K562 (cell line): Measurements from ENCODE around the gene STPG2. TPM values are rescaled to one million over a fixed set of nuclear protein-coding genes. Genes with fewer than 3 reads are reported as not detected.

Experiments
- ATAC-seq: fragments of 200-7000 bp; cut with Tn5 transposase; 3 replicates; pipeline ENCODE4 v1.9.1; 2020; ENCODE audit warnings: moderate library complexity
- BruUV-seq: library from RNA; stranded (reverse); fragments of 400-500 nt; replicated peaks from 2 replicates; lab custom pipeline; 2021; lab: Mats Ljungman, UMichigan
- CTCF ChIA-PET: fragments of 300-600 bp; formaldehyde crosslinking; extraction: SDS; loops from one replicate; lab custom pipeline; 2021; ENCODE audit warnings: low intra/inter-chr PET ratio; lab: Yijun Ruan, JAX
- POLR2A ChIA-PET: fragments of 300-600, 350-650 bp; sonication (Branson Sonifier 250); formaldehyde crosslinking; extraction: SDS; loops from one replicate; lab custom pipeline; 2021; ENCODE audit warnings: antibody characterized with exemption, inconsistent platforms; lab: Yijun Ruan, JAX
- DNase-seq, 4 experiments: peaks; one replicate each; pipeline versions ENCODE4 v3.0.0 to v3.0.0-alpha.2; 2011 to 2018; ENCODE audit warnings: low spot score in 3 of 4, mixed read lengths in 3 of 4; ENCODE audit errors: extremely low read depth in 1 of 4
- FAIRE-seq: peaks from 2 replicates; lab custom pipeline; 2011; peaks lifted over from hg19 to GRCh38; lab: Jason Lieb, UNC
- H2AFZ ChIP-seq: 2 replicates; pipeline ENCODE4 v1.6.0; 2011; ENCODE audit warnings: low read depth, low read length, control low read depth, inconsistent platforms
- H3K27ac ChIP-seq: fragments of 200-600 bp; 3 replicates; pipeline ENCODE4 v1.8.0; 2011; ENCODE audit warnings: low read depth, mild to moderate bottlenecking, control low read depth, inconsistent platforms, low read length, moderate library complexity, mixed read lengths; ENCODE audit errors: extremely low read depth
- H3K27me3 ChIP-seq, 2 experiments: fragments of 300-600 bp in 1 of 2; 2 replicates in 1 of 2; 3 replicates in 1 of 2; pipeline versions ENCODE4 v1.6.0 to v1.8.0; 2011; ENCODE audit warnings: inconsistent platforms in 2 of 2, low read length in 2 of 2, mild to moderate bottlenecking in 1 of 2, mixed read lengths in 1 of 2, moderate library complexity in 1 of 2; ENCODE audit not compliant: control insufficient read depth in 2 of 2, insufficient read depth in 2 of 2
- H3K36me3 ChIP-seq: fragments of 300-600 bp; 3 replicates; pipeline ENCODE4 v1.8.0; 2011; ENCODE audit warnings: mild to moderate bottlenecking, low read length, inconsistent platforms; ENCODE audit not compliant: control insufficient read depth, insufficient read depth
- H3K4me1 ChIP-seq, 2 experiments: fragments of 200-600 bp in 1 of 2; replicated peaks in 1 of 2; 2 replicates in 1 of 2; 3 replicates in 1 of 2; pipeline versions ENCODE4 v1.5.1 to v1.8.0; 2011; ENCODE audit warnings: inconsistent platforms in 2 of 2, low read length in 2 of 2, mild to moderate bottlenecking in 1 of 2, mixed read lengths in 1 of 2, moderate library complexity in 1 of 2; ENCODE audit not compliant: control insufficient read depth in 2 of 2, insufficient read depth in 2 of 2
- H3K4me2 ChIP-seq: 2 replicates; pipeline ENCODE4 v1.6.1; 2011; ENCODE audit warnings: low read length, control low read depth, inconsistent platforms, mixed read lengths; ENCODE audit not compliant: insufficient read depth
- H3K4me3 ChIP-seq: fragments of 200-600 bp; sonication (generic), shearing (Covaris generic); 2 replicates; pipeline ENCODE4 v1.5.1; 2016; ENCODE audit warnings: control low read depth, inconsistent platforms
- H3K79me2 ChIP-seq: fragments of 200-600 bp; 3 replicates; pipeline ENCODE4 v1.8.0; 2011; ENCODE audit warnings: low read length, inconsistent platforms; ENCODE audit not compliant: control insufficient read depth, insufficient read depth
- H3K9ac ChIP-seq, 2 experiments: 2 replicates each; pipeline versions ENCODE4 v1.6.0 to v1.6.1; 2011; ENCODE audit warnings: low read depth in 2 of 2, low read length in 2 of 2, control low read depth in 1 of 2, inconsistent platforms in 1 of 2, mild to moderate bottlenecking in 1 of 2, mixed read lengths in 1 of 2; ENCODE audit not compliant: insufficient read depth in 1 of 2
- H3K9me1 ChIP-seq: one replicate; pipeline ENCODE4 v1.6.0; 2011; ENCODE audit warnings: inconsistent platforms, mild to moderate bottlenecking, low read length, moderate library complexity; ENCODE audit not compliant: control insufficient read depth, insufficient read depth
- H3K9me3 ChIP-seq: replicated peaks from 2 replicates; pipeline ENCODE4 v1.5.1; 2011; ENCODE audit warnings: low read depth, low read length, inconsistent platforms; ENCODE audit not compliant: control insufficient read depth, insufficient read depth
- H4K20me1 ChIP-seq: replicated peaks from 2 replicates; pipeline ENCODE4 v1.6.1; 2011; ENCODE audit warnings: low read length, inconsistent platforms, mixed read lengths; ENCODE audit not compliant: control insufficient read depth, insufficient read depth
- BRCA1 ChIP-seq, 2 experiments: fragments of 450-650 bp in 1 of 2; sonication (generic) in 1 of 2; formaldehyde crosslinking in 1 of 2; IDR thresholded peaks; 2 replicates each; pipeline versions ENCODE4 v1.5.0 to v1.6.1; 2017 to 2020; ENCODE audit warnings: mild to moderate bottlenecking in 1 of 2, missing genetic modification reagents in 1 of 2
- EGR1 ChIP-seq: fragments of 450-650 bp; conservative IDR thresholded peaks from 2 replicates; pipeline ENCODE4 v1.6.1; 2017; ENCODE audit warnings: mild to moderate bottlenecking
- GTF3C2 ChIP-seq: IDR thresholded peaks from 3 replicates; pipeline ENCODE4 v1.6.1; 2011; ENCODE audit warnings: borderline replicate concordance, mild to moderate bottlenecking, moderate library complexity; ENCODE audit not compliant: insufficient read length; ENCODE audit errors: extremely low read depth
- JUND ChIP-seq, 2 experiments: IDR thresholded peaks; 2 replicates in 1 of 2; 3 replicates in 1 of 2; pipeline ENCODE4 v1.6.1; 2011; ENCODE audit warnings: borderline replicate concordance in 2 of 2, low read depth in 2 of 2, low read length in 2 of 2, improper control_type of control experiment in 1 of 2, missing biosample characterization in 1 of 2, missing genetic modification characterization in 1 of 2, missing genetic modification reagents in 1 of 2
- SRSF1 ChIP-seq: fragments of 200-400 bp; formaldehyde crosslinking; IDR thresholded peaks from 2 replicates; pipeline ENCODE4 v1.6.1; 2017; ENCODE audit warnings: mild to moderate bottlenecking, low read depth, low read length, moderate library complexity
- SRSF3 ChIP-seq: fragments of 200-400 bp; formaldehyde crosslinking; IDR thresholded peaks from 2 replicates; pipeline ENCODE4 v1.6.1; 2016; ENCODE audit warnings: mild to moderate bottlenecking, low read length, moderate library complexity; ENCODE audit not compliant: insufficient read depth
- TAL1 ChIP-seq: fragments of 450-650 bp; IDR thresholded peaks from 2 replicates; pipeline ENCODE4 v1.6.1; 2016; ENCODE audit warnings: mild to moderate bottlenecking
- VEZF1 ChIP-seq: fragments of 200-800 bp; sonication (Bioruptor generic); IDR thresholded peaks from 2 replicates; pipeline ENCODE4 v1.6.1; 2017; ENCODE audit warnings: missing genetic modification characterization, missing compliant biosample characterization
- ZBTB43 ChIP-seq: sonication (generic); formaldehyde crosslinking; IDR thresholded peaks from 2 replicates; pipeline ENCODE4 v1.8.0; 2023; ENCODE audit warnings: mild to moderate bottlenecking, missing genetic modification reagents
- ZNF431 ChIP-seq: sonication (generic); formaldehyde crosslinking; IDR thresholded peaks from 2 replicates; pipeline ENCODE4 v1.8.0; 2022; ENCODE audit warnings: mild to moderate bottlenecking, missing genetic modification reagents
- ZNF584 ChIP-seq: fragments of 200-800 bp; sonication (Bioruptor generic); IDR thresholded peaks from 2 replicates; pipeline ENCODE4 v1.6.1; 2016; ENCODE audit warnings: low read depth, mild to moderate bottlenecking, missing genetic modification characterization, missing compliant biosample characterization
- ZNF76 ChIP-seq: fragments of 250-450 bp; sonication (Bioruptor Pico); IDR thresholded peaks from 2 replicates; pipeline ENCODE4 v1.4.0; 2020; ENCODE audit warnings: mild to moderate bottlenecking, moderate library complexity, borderline replicate concordance
- WGBS: fragments of 100-300 bp; shearing (Covaris generic); methylation state at CpG from one replicate; pipeline ENCODE4 v1.1.6; 2016; ENCODE audit warnings: low coverage, mixed read lengths; ENCODE audit not compliant: insufficient coverage; ENCODE audit errors: missing lambda C conversion rate; 5-methylcytosine and 5-hydroxymethylcytosine counted together
- in situ Hi-C: fragments of 300-500 bp; cut with MboI; formaldehyde crosslinking; loops from 4 replicates; pipeline ENCODE4 v1.15.0; 2018; ENCODE audit warnings: inconsistent platforms, mixed read lengths
- intact Hi-C: fragments of 100-400 bp; cut with micrococcal nuclease; formaldehyde crosslinking; loops from 2 replicates; pipeline ENCODE4 v1.14.2; 2022
- polyA plus RNA-seq, 8 experiments: library from polyadenylated mRNA; depleted of rRNA in 4 of 8; stranded (reverse) in 5 of 8; unstranded in 3 of 8; fragments of >200 nt; fragmentation: Nextera tagmentation in 2 of 8; fragmentation: Illumina TruSeq in 1 of 8; extraction: Ambion mirVana in 2 of 8; extraction: Trizol in 1 of 8; gene quantifications; 2 replicates each; pipeline versions ENCODE4 v1.2.1 to v1.2.3, GENCODE V29; 2011 to 2014; ENCODE audit warnings: inconsistent platforms in 1 of 8, missing spikeins in 1 of 8
- total RNA-seq, 7 experiments: library from RNA; depleted of rRNA in 6 of 7; stranded (reverse); fragments of >200 nt in 6 of 7; fragmentation: Illumina TruSeq in 2 of 7; extraction: Trizol in 2 of 7; gene quantifications; 2 replicates each; pipeline versions ENCODE4 v1.2.1 to v1.2.3, GENCODE V29; 2011 to 2021; ENCODE audit warnings: low replicate concordance in 1 of 7

Gene STPG2
- total and polyA plus RNA-seq, 9 of the 15 experiments (the other 6 are each of a cell fraction or from before 2014, with no cell fraction given) = not detected

GRCh38 chr4:97720869-97721432 is 422.3 kb downstream of the STPG2 start:
- Histone ChIP-seq H3K4me1 (no peaks in the 10 kb centered on the region), H3K79me2 (no peaks in the 10 kb centered on the region), H3K36me3 (no peaks in the 10 kb centered on the region), H2AFZ (no peak overlapping the region), H3K9ac (no peak overlapping the region), H4K20me1 (no peaks in the 10 kb centered on the region), H3K9me3 (no peaks in the 10 kb centered on the region), H3K27me3 (no peaks in the 10 kb centered on the region), H3K9me1 (no peaks in the 10 kb centered on the region), H3K27ac (no peak overlapping the region), H3K4me3 (no peak overlapping the region), H3K4me2 (no peak overlapping the region)
- TF ChIP-seq EGR1 = no peak
- no peak for TF ChIP-seq BRCA1 (IDR thresholded peaks at IDR 0.05)
- no peak for TF ChIP-seq BRCA1 (CRISPR knock-in tag; IDR thresholded peaks at IDR 0.05)
- TF ChIP-seq ZNF76 = no peak
- TF ChIP-seq SRSF1 = no peak
- no peak for TF ChIP-seq GTF3C2
- no peak for TF ChIP-seq ZNF584
- no peak for TF ChIP-seq TAL1
- no peak for TF ChIP-seq SRSF3
- no peak for TF ChIP-seq ZBTB43 (CRISPR knock-in tag)
- TF ChIP-seq ZNF431 (CRISPR knock-in tag) = no peak
- no peak for TF ChIP-seq JUND (IDR thresholded peaks at IDR 0.05; ENCODE audit: borderline replicate concordance, low read depth, low read length)
- TF ChIP-seq JUND (tag; IDR thresholded peaks at IDR 0.05; ENCODE audit: borderline replicate concordance, low read depth, low read length) = no peak
- TF ChIP-seq VEZF1 (CRISPR knock-in tag) = no peak
- BruUV-seq = no TSS peak
- FAIRE-seq (no peak), DNase-seq (no peak), ATAC-seq (no peak)
- in situ Hi-C loops = no loop called here
- CTCF ChIA-PET = no interaction called here
- POLR2A ChIA-PET = no interaction called here
- 0% methylated on average over 4 of the region's 4 CpGs for WGBS
- intact Hi-C loops = no loop called here
